Tibial nerve (tissue), 4 donors: ENCODE results near the gene RANBP3. TPM values are rescaled to one million over a fixed set of nuclear protein-coding genes. Genes with fewer than 3 reads are reported as not detected.

Experiments used
- DNase-seq, 2 donors: peaks; one replicate each; pipeline ENCODE4 v3.0.0-alpha.2; 2019; ENCODE audit warnings: low spot score in 2 of 2
- H3K27ac ChIP-seq, 4 donors: fragments of 200-600 bp; sonication (generic) in 3 of 4; one replicate each; pipeline ENCODE4 v1.5.1; 2017 to 2019; ENCODE audit warnings: mild to moderate bottlenecking in 1 of 4
- H3K27me3 ChIP-seq, 2 donors: fragments of 200-600 bp; sonication (generic) in 1 of 2; one replicate each; pipeline versions ENCODE4 v1.5.1 to v1.6.0; 2017 to 2019
- H3K36me3 ChIP-seq, 3 donors: fragments of 200-600 bp; sonication (generic); one replicate each; pipeline ENCODE4 v1.5.1; 2018 to 2019
- H3K4me1 ChIP-seq, 4 donors: fragments of 200-600 bp; sonication (generic) in 3 of 4; one replicate each; pipeline ENCODE4 v1.5.1; 2017 to 2019
- H3K4me3 ChIP-seq, 4 donors: fragments of 200-600 bp; sonication (generic) in 3 of 4; one replicate each; pipeline ENCODE4 v1.5.1; 2017 to 2019; ENCODE audit warnings: mild to moderate bottlenecking in 1 of 4, moderate library complexity in 1 of 4
- H3K9me3 ChIP-seq, 4 donors: fragments of 200-600 bp; sonication (generic) in 3 of 4; one replicate each; pipeline ENCODE4 v1.5.1; 2017 to 2019
- CTCF ChIP-seq, 5 experiments: fragments of 200-600 bp in 3 of 5; fragments of 450-650 bp in 2 of 5; sonication (generic) in 3 of 5; IDR thresholded peaks; one replicate each; pipeline ENCODE4 v1.5.1; 2016 to 2019; ENCODE audit warnings: antibody characterized with exemption in 5 of 5, mild to moderate bottlenecking in 3 of 5, moderate library complexity in 2 of 5
- EP300 ChIP-seq, 2 donors: sonication (generic); formaldehyde crosslinking; IDR thresholded peaks; one replicate each; pipeline ENCODE4 v1.6.1; 2017; ENCODE audit warnings: antibody characterized with exemption in 2 of 2, mild to moderate bottlenecking in 1 of 2
- POLR2A ChIP-seq, 2 donors: fragments of 450-650 bp; IDR thresholded peaks; one replicate each; pipeline ENCODE4 v1.6.1; 2017; ENCODE audit warnings: antibody characterized with exemption in 2 of 2, mild to moderate bottlenecking in 2 of 2, moderate library complexity in 2 of 2
- WGBS, 2 donors: methylation state at CpG; one replicate each; pipeline ENCODE4 v1.1.5; 2018; 5-methylcytosine and 5-hydroxymethylcytosine counted together
- total RNA-seq, 4 donors: library from RNA; depleted of rRNA; stranded (reverse); fragments of >200 nt; gene quantifications; one replicate each; pipeline ENCODE4 v1.1.0, GENCODE V29; 2016

The RANBP3 gene
- total RNA-seq, 4 donors from 2014 or later = 75.4 to 129 (median 95.6) TPM

GRCh38 chr19:6005321-6006069 is 27.6 kb upstream of the RANBP3 start:
- Histone ChIP-seq H3K27ac (no peak overlapping the region), H3K27me3 (no peaks in the 10 kb centered on the region), H3K4me1 (no peaks in the 10 kb centered on the region), H3K4me3 (no peak overlapping the region), H3K9me3 (no peaks in the 10 kb centered on the region), H3K36me3 (peaks cover 0 to 80% (median 0%) of the 10 kb centered on the region in 3 donors)
- no peak for DNase-seq
- TF ChIP-seq EP300 (IDR thresholded peaks at IDR 0.05) (no peak), CTCF (IDR thresholded peaks at IDR 0.05) (no peak), POLR2A (IDR thresholded peaks at IDR 0.05) (no peak)
- 75 to 85% methylated on average over 16 to 17 of the region's 18 CpGs for WGBS, 2 donors

DNA sequence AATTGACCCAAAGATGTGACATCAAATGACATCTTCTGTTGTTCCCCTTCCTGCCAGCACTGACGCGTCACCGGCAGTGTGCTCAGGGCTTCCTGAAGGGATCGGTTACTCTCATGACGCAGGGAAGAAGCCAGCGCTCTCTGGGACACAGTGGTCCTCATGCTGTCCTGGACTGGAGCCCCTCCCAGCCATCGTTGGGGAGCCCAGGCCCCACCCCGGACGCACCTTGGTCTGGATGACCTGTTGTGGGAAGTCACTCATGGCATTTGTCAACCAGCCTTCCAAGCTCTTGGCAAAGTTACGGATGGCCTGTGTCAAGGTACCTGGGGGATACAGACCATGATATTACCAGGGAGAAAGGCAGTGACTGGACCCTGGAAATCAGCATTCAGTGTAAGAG is 26.0 kb upstream of the RANBP3 start:
- no peaks in the 10 kb centered on the region for H3K4me1 ChIP-seq
- peaks cover 0 to 91% (median 0%) of the 10 kb centered on the region in 3 donors for H3K36me3 ChIP-seq
- no peak overlapping the region for H3K27ac ChIP-seq
- H3K9me3 ChIP-seq = no peaks in the 10 kb centered on the region
- no peak overlapping the region for H3K4me3 ChIP-seq
- H3K27me3 ChIP-seq = no peaks in the 10 kb centered on the region
- DNase-seq = no peak
- no peak for TF ChIP-seq EP300 (IDR thresholded peaks at IDR 0.05)
- no peak for TF ChIP-seq CTCF (IDR thresholded peaks at IDR 0.05)
- no peak for TF ChIP-seq POLR2A (IDR thresholded peaks at IDR 0.05)
- 78 to 90% methylated on average over 7 to 10 of the region's 10 CpGs for WGBS, 2 donors

- no peaks in the 10 kb centered on the region for H3K9me3 ChIP-seq
- H3K4me1 ChIP-seq = no peaks in the 10 kb centered on the region
- peaks cover 0 to 95% (median 0%) of the 10 kb centered on the region in 3 donors for H3K36me3 ChIP-seq
- no peak overlapping the region for H3K4me3 ChIP-seq
- WGBS, 2 donors = 93 to 95% methylated on average over 26 of the region's 26 CpGs
- no peaks in the 10 kb centered on the region for H3K27me3 ChIP-seq
- no peak for TF ChIP-seq POLR2A (IDR thresholded peaks at IDR 0.05)
- DNase-seq = no peak
- H3K27ac ChIP-seq = no peak overlapping the region
Observed at GRCh38 chr19:6002591-6002990, 24.7 kb upstream of the RANBP3 start.

DNA sequence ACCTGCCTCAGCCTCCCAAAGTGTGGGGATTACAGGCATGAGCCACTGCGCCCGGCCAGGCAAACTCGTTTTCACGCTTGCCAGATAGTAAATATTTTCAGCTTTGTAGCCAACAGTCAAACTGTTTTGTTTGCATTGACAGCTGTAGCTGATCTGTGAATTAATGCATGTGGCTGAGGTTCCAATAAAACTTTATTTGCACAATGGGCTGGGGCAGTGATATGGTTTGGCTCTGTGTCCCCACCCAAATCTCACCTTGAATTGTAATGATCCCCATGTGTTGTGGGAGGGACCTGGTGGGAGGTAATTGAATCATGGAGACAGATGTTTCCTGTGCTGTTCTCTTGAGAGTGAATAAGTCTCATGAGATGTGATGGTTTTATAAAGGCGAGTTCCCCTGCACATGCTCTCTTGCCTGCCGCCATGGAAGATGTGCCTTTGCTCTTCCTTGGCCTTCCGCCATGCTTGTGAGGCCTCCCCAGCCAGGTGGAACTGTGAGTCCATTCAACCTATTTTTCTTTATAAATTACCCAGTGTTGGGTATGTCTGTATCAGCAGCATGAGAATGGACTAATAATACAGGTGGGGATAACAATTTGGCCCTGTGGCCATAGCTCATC is 22.4 kb upstream of the RANBP3 start:
- no peak for TF ChIP-seq CTCF (IDR thresholded peaks at IDR 0.05)
- no peaks in the 10 kb centered on the region for H3K4me1 ChIP-seq
- no peak overlapping the region for H3K27ac ChIP-seq
- H3K27me3 ChIP-seq = no peaks in the 10 kb centered on the region
- no peaks in the 10 kb centered on the region for H3K9me3 ChIP-seq
- 93 to 98% methylated on average over 7 of the region's 7 CpGs for WGBS, 2 donors
- peaks cover 0 to 95% (median 0%) of the 10 kb centered on the region in 3 donors for H3K36me3 ChIP-seq
- no peak for DNase-seq
- no peak overlapping the region for H3K4me3 ChIP-seq

DNA sequence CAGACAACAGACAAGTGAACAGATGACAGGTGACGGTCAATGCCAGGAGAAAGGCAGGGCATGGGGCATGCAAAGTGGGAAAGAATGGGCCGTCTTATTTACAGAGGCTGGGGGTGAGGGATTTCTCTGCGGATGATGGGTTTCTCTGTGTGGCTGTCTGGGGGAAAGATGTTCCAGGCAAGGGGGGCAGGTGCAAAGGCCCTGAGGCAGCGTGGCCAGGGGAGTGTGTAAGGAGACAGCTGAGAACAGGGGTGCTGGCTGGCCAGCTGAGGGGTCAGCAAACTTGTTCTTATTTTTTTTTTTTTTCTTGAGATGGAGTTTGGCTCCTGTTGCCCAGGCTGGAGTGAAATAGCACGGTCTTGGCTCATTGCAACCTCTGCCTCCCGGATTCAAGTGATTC is 21.8 kb upstream of the RANBP3 start:
- H3K36me3 ChIP-seq = peaks cover 0 to 95% (median 0%) of the 10 kb centered on the region in 3 donors
- H3K4me1 ChIP-seq = no peaks in the 10 kb centered on the region
- WGBS, 2 donors = 92 to 99% methylated on average over 6 of the region's 6 CpGs

More for the DNA sequence above, 21.8 kb upstream of the RANBP3 start:
- TF ChIP-seq EP300 (IDR thresholded peaks at IDR 0.05) = no peak
- no peak for TF ChIP-seq CTCF (IDR thresholded peaks at IDR 0.05)
- TF ChIP-seq POLR2A (IDR thresholded peaks at IDR 0.05) = no peak
- Histone ChIP-seq H3K9me3 (no peaks in the 10 kb centered on the region), H3K27me3 (no peaks in the 10 kb centered on the region), H3K27ac (no peak overlapping the region), H3K4me3 (no peak overlapping the region)
- DNase-seq = no peak
